IPS-18c (cell line): ENCODE data around the gene PRDM13.

Experiments
- H3K4me3 ChIP-seq: 2 replicates; pipeline ENCODE4 v1.7.0; 2013; ENCODE audit warnings: low read depth, mild to moderate bottlenecking, low read length, moderate library complexity; ENCODE audit not compliant: insufficient read depth
- H3K9me3 ChIP-seq: one replicate; pipeline ENCODE4 v1.6.1; 2013; ENCODE audit warnings: mild to moderate bottlenecking, low read length, moderate library complexity; ENCODE audit not compliant: control insufficient read depth, insufficient read depth

Gene PRDM13

GRCh38 chr6:99606656-99607415, at the start of gene PRDM13:
Gene PRDM13, plus strand, starts transcription at chr6:99606833. Its CDS starts 202 bp downstream, at chr6:99607035.
- peaks cover 4% of the 10 kb centered on the region for H3K9me3 ChIP-seq
- no peak within 1 kb of the TSS; the same call in 1 of the 2 replicates for H3K4me3 ChIP-seq

DNA sequence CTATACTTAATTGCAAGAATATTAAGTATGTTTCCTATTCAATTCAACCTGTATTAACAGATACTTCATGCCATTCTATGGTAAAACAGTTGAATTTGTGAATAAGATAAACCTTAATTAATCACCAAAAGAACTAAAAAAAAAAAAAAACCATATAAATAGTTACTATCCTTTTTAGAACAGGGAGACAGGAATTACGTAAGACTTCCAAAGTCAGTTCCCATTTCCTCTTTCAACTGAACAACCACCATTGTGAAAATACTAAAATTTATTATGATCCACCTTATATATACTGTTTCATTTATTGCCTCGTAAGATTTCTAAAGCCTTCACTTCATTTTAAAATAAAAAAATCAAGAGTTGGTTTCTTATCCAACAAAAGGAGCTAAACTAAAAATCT, 47.6 kb upstream of the PRDM13 start:
- Histone ChIP-seq H3K9me3 (no peaks in the 10 kb centered on the region), H3K4me3 (no peak overlapping the region)

- H3K4me3 ChIP-seq: no peak overlapping the region
- no peaks in the 10 kb centered on the region for H3K9me3 ChIP-seq
These were observed 46.0 kb upstream of the PRDM13 start for GRCh38 chr6:99560668-99561067.

DNA sequence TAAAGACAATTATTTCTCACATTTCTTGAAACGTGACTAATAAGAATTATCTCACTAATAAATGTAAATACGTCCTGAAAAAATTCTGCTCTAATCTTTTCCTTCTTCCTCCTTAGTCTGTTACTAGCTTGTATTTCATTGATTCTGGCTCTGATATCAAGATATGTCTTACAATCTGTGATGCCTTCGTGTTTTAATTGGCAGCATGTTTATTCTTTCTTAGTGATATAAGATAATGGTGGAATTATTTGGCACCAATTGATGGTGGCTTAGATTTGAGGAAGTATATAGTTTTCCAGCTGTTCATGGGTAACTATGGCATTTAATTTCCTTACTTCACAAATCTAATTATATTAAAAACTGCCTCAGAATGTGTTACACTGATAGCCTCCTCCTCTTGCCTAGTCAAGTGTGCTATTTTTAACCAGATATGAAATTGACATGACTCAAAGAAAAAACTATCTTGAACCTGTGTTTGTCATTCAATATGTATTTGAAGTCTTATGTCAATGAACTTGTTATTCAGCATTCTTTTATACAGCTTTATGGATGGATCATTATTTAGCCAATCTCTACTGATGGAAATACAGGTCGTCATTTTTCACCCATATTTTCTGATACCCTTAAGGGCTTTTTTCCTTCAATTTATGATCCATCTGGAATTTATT, 43.4 kb upstream of the PRDM13 start:
- no peaks in the 10 kb centered on the region for H3K9me3 ChIP-seq
- no peak overlapping the region for H3K4me3 ChIP-seq

- H3K4me3 ChIP-seq: peak within 1 kb of the TSS; percentile 83
- H3K9me3 ChIP-seq: no peaks in the 10 kb centered on the region
These were observed 38.3 kb upstream of the PRDM13 start, which contains the start of gene CCNC for GRCh38 chr6:99568103-99568933. Gene CCNC, minus strand, starts transcription at chr6:99568660. Its CDS starts 133 bp downstream, at chr6:99568527.

- H3K9me3 ChIP-seq: no peaks in the 10 kb centered on the region
- H3K4me3 ChIP-seq: no peak overlapping the region
These were observed 32.5 kb upstream of the PRDM13 start for GRCh38 chr6:99573980-99574617.

DNA sequence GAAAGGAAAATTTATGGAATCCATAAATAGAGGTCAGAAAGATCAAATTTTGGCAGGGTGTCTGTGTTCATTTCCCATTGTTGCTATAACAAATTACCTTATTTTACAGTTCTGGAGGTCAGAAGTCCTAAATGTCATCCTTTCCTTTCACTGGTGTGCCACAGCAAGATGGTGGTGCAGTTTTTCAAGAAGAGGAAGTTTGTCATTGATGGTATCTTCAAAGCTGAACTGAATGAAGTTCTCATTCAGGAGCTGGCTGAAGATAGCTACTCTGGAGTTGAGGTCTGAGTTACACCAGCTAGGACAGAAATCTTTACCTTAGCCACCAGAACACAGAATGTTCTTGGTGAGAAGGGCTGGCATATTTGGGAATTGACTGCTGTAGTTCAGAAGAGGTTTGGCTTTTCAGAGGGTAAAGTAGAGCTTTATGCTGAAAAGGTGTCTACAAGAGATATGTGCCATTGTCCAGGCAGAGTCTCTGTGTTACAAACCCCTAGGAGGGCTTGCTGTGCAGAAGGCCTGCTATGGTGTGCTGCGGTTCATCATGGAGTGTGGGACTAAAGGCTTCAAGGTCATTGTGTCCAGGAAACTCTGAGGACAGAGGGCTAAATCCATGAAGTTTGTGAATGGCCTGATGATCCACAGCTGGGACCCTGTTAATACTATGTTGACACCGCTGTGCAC, 30.9 kb upstream of the PRDM13 start:
- Histone ChIP-seq H3K9me3 (no peaks in the 10 kb centered on the region), H3K4me3 (no peak overlapping the region)

GRCh38 chr6:99579781-99580180, 26.9 kb upstream of the PRDM13 start:
- Histone ChIP-seq H3K9me3 (no peaks in the 10 kb centered on the region), H3K4me3 (no peak overlapping the region)

DNA sequence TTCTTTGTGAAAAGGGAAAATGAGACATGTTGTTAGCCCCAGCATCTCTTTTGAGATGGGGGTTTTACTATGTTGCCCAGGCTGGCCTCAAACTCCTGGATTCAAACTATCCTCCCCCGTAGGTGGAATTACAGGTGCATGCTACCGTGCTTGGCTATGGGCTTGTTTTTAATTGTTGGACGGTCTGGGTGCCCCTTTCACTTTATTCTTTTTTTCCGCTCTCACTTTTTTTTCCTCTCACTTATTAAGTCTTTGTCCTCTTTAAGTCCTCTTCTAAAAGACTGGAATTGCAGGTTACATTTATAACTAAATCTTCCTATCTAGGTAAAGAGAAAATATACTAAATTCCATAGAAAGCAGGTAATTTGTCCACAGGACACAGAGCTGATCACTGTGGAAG, 18.8 kb upstream of the PRDM13 start:
- H3K9me3 ChIP-seq: no peaks in the 10 kb centered on the region

GRCh38 chr6:99588618-99589289, 17.9 kb upstream of the PRDM13 start:
- H3K9me3 ChIP-seq: no peaks in the 10 kb centered on the region
- peak overlapping the region; percentile 55 for H3K4me3 ChIP-seq

More for the DNA sequence above, 18.8 kb upstream of the PRDM13 start:
- H3K4me3 ChIP-seq: no peak overlapping the region

DNA sequence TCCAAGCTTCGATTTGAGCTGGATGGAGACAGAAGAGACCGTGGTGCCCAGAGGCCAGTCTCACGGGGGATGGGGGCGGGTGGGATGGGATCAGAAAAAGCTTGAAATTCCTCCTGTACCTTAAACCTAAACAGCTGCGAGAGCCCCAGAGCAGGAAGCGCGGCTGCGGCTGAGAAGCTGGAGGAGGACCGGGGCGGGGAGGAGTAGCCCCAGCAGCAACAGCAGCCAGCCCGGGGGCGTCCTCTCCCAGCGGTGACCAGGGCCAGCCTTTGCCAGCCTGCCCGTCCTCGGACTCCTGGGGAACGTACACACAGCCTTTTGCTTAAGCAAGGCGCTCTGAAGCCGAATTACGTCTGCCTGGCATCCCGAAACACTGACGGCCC, 17.4 kb upstream of the PRDM13 start:
- Histone ChIP-seq H3K9me3 (no peaks in the 10 kb centered on the region), H3K4me3 (peak overlapping the region; percentile 55)

DNA sequence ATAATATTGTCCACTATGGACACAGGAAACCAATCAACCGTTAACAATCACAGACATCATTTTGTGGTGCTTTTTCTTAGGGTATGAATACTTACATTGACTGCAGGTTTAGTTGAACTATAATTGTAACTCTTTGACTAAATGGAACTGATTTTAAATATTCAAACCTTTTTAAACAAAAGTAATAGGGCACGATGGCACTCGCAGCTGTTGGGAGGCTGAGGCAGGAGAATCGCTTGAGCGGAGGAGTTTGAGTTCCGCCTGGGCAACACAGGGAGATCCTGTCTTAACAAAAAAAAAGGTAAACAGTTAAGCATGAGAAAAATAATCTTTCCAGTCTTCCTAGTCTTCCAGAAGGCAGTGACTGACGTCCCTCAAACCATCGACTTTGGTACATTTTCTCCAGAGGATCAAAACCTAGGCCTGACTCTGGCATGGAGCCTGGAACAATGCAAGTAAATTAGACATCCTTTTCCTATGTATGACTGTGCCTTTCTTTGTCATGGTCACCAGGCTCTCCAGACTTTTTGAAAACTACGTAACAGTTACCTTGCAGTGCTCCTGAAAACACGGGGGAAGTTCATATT, 16.6 kb upstream of the PRDM13 start:
- H3K9me3 ChIP-seq: no peaks in the 10 kb centered on the region
- H3K4me3 ChIP-seq: no peak overlapping the region

DNA sequence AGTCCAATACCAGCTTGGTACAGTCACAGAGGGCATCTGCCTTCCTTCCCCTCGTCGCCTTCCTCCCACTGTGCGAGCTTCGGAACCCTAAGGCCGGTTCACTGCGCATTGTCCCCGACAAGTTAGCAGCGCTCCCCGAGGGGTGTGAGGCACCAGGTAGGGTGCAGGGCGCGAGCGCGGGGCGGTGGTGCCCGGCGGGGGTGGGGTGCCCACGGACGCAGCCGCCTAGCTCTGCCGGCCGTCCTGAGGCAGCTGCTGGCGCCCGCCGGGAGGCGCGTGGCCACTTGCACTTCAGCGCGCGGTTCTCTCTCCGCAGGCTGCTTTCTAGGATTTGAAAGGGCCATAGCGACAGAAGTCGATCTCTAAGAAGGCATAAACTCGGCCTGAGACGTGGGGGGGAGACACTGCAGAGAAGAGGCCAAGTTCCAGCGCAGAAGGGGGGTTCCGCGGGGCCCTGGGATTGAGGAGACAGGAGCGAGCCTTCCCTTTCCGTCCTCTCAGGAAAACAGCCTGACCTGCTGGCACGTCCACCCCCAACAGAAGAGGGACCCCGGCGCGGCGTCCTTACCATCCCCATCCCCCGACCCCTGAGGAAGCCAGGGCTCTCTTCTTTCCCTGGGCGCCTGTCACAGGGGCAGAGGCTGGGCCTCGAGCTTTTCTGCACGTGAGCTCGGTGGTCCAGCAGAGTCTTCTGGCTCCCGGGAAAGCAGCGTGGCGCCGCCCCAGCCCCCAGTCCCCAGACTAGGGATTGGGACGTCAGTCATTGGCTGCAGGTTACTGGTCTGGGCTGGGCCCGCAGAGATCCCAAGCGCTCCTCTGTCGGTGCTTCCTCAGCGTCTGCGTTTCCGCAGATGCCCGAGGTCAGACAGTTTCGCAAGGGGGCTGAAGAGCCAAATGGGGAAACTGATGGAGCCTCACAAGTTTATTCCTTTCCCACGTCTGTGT, 15.6 kb upstream of the PRDM13 start:
- H3K9me3 ChIP-seq: no peaks in the 10 kb centered on the region
- H3K4me3 ChIP-seq: no peak overlapping the region; the same call in 1 of the 2 replicates

- Histone ChIP-seq H3K4me3 (no peak overlapping the region), H3K9me3 (no peaks in the 10 kb centered on the region)
These were observed 14.8 kb upstream of the PRDM13 start for GRCh38 chr6:99591673-99592364.
